A549 (cell line): ENCODE data around the gene DQX1. TPM values are rescaled to one million over a fixed set of nuclear protein-coding genes. Genes with fewer than 3 reads are reported as not detected.

Experiments used
- ATAC-seq, 2 experiments: fragments of 200-7000 bp in 1 of 2; fragments of >200 bp in 1 of 2; cut with Nextera tagmentation in 1 of 2; cut with Tn5 transposase in 1 of 2; 3 replicates each; pipeline versions ENCODE4 v1.8.0 to v1.9.1; 2018 to 2020; ENCODE audit warnings: mild to moderate bottlenecking in 1 of 2, moderate library complexity in 1 of 2
- CTCF ChIA-PET: fragments of 300-600 bp; sonication (Branson Sonifier 250); formaldehyde crosslinking; extraction: SDS; loops from one replicate; lab custom pipeline; 2021; ENCODE audit warnings: antibody characterized with exemption, inconsistent platforms; lab: Yijun Ruan, JAX
- POLR2A ChIA-PET: fragments of 350-600 bp; formaldehyde crosslinking; extraction: SDS; loops from one replicate; lab custom pipeline; 2021; ENCODE audit warnings: antibody characterized with exemption, inconsistent platforms; lab: Yijun Ruan, JAX
- DNase-seq, 2 experiments: peaks; one replicate each; pipeline versions ENCODE4 v3.0.0 to v3.0.0-alpha.2; 2011 to 2016; ENCODE audit warnings: low read depth in 1 of 2, low spot score in 1 of 2
- FAIRE-seq: peaks from 2 replicates; lab custom pipeline; 2011; peaks lifted over from hg19 to GRCh38; lab: Jason Lieb, UNC
- H3K27ac ChIP-seq, 2 experiments: fragments of >200 bp; sonication (Bioruptor Twin); formaldehyde crosslinking; 3 replicates each; pipeline ENCODE4 v1.5.1; 2016 to 2017
- H3K4me1 ChIP-seq: fragments of >200 bp; sonication (Bioruptor Twin); formaldehyde crosslinking; 3 replicates; pipeline ENCODE4 v1.6.1; 2016
- H3K4me2 ChIP-seq: fragments of >200 bp; sonication (Bioruptor Twin); formaldehyde crosslinking; 3 replicates; pipeline ENCODE4 v1.6.1; 2016
- H3K4me3 ChIP-seq: fragments of >200 bp; sonication (Bioruptor Twin); formaldehyde crosslinking; 3 replicates; pipeline ENCODE4 v1.5.1; 2016
- H3K9me3 ChIP-seq: fragments of >200 bp; sonication (Bioruptor Twin); formaldehyde crosslinking; 3 replicates; pipeline ENCODE4 v1.6.1; 2016
- ATOH8 ChIP-seq: fragments of 250-450 bp; sonication (Bioruptor Pico); IDR thresholded peaks from 2 replicates; pipeline ENCODE4 v1.5.0; 2020; ENCODE audit warnings: low read depth, mild to moderate bottlenecking, moderate library complexity
- BCL3 ChIP-seq: fragments of >200 bp; sonication (Bioruptor Twin); formaldehyde crosslinking; IDR thresholded peaks from 3 replicates; pipeline ENCODE4 v1.6.1; 2016
- CBX2 ChIP-seq: fragments of 200-600 bp; sonication (generic); IDR thresholded peaks from 2 replicates; pipeline ENCODE4 v1.6.1; 2016; ENCODE audit warnings: low read depth, mild to moderate bottlenecking, borderline replicate concordance
- CEBPB ChIP-seq, 2 experiments: fragments of >200 bp in 1 of 2; sonication (Bioruptor Twin) in 1 of 2; formaldehyde crosslinking in 1 of 2; IDR thresholded peaks; 2 replicates each; pipeline ENCODE4 v1.6.1; 2012 to 2016
- EHF ChIP-seq: fragments of 250-450 bp; sonication (Bioruptor Pico); IDR thresholded peaks from 2 replicates; pipeline ENCODE4 v1.5.0; 2020; ENCODE audit warnings: mild to moderate bottlenecking
- EP300 ChIP-seq, 2 experiments: fragments of >200 bp; sonication (Bioruptor Twin); formaldehyde crosslinking; IDR thresholded peaks; 2 replicates in 1 of 2; 3 replicates in 1 of 2; pipeline ENCODE4 v1.6.1; 2016 to 2017
- FOSB ChIP-seq: fragments of 250-450 bp; sonication (Bioruptor Pico); IDR thresholded peaks from 2 replicates; pipeline ENCODE4 v1.5.0; 2020; ENCODE audit warnings: mild to moderate bottlenecking, moderate library complexity
- HMGXB4 ChIP-seq: fragments of 250-450 bp; sonication (Bioruptor Pico); IDR thresholded peaks from 2 replicates; pipeline ENCODE4 v1.5.0; 2021; ENCODE audit warnings: mild to moderate bottlenecking, moderate library complexity, borderline replicate concordance
- HOXA7 ChIP-seq: fragments of 250-450 bp; sonication (Bioruptor Pico); IDR thresholded peaks from 2 replicates; pipeline ENCODE4 v1.5.0; 2020; ENCODE audit warnings: mild to moderate bottlenecking, moderate library complexity
- JUNB ChIP-seq: fragments of >200 bp; sonication (Bioruptor Twin); formaldehyde crosslinking; IDR thresholded peaks from 2 replicates; pipeline ENCODE4 v1.6.1; 2016
- MAZ ChIP-seq: fragments of 150-350 bp; IDR thresholded peaks from 2 replicates; pipeline ENCODE4 v1.6.1; 2014; ENCODE audit warnings: antibody characterized with exemption, low read depth, low read length, borderline replicate concordance
- NFE2L2 ChIP-seq: fragments of 150-350 bp; conservative IDR thresholded peaks from 2 replicates; pipeline ENCODE4 v1.6.1; 2014; ENCODE audit warnings: low read length
- NR3C1 ChIP-seq: fragments of >200 bp; sonication (Bioruptor Twin); formaldehyde crosslinking; IDR thresholded peaks from 3 replicates; pipeline ENCODE4 v1.6.1; 2017
- PHF8 ChIP-seq: fragments of 200-600 bp; sonication (generic); IDR thresholded peaks from 2 replicates; pipeline ENCODE4 v1.6.1; 2016; ENCODE audit warnings: low read depth, mild to moderate bottlenecking, antibody characterized with exemption, moderate library complexity, borderline replicate concordance
- RARB ChIP-seq: fragments of 250-450 bp; sonication (Bioruptor Pico); IDR thresholded peaks from 2 replicates; pipeline ENCODE4 v1.8.0; 2021; ENCODE audit warnings: mild to moderate bottlenecking, moderate library complexity
- RCOR1 ChIP-seq: fragments of 150-350 bp; IDR thresholded peaks from 2 replicates; pipeline ENCODE4 v1.6.1; 2014; ENCODE audit warnings: antibody characterized with exemption, low read length, low read depth
- TP53 ChIP-seq: fragments of 250-450 bp; sonication (Bioruptor Pico); IDR thresholded peaks from 2 replicates; pipeline ENCODE4 v1.5.0; 2021; ENCODE audit warnings: mild to moderate bottlenecking, moderate library complexity
- USF2 ChIP-seq: fragments of 450-650 bp; IDR thresholded peaks from 2 replicates; pipeline ENCODE4 v1.6.1; 2014; ENCODE audit warnings: antibody characterized with exemption
- ZC3H11A ChIP-seq: fragments of 450-650 bp; IDR thresholded peaks from 2 replicates; pipeline ENCODE4 v1.6.1; 2014; ENCODE audit warnings: antibody characterized with exemption, mild to moderate bottlenecking
- ZFP36 ChIP-seq: fragments of 450-650 bp; IDR thresholded peaks from 2 replicates; pipeline ENCODE4 v1.6.1; 2014; ENCODE audit warnings: borderline replicate concordance; ENCODE audit not compliant: partially characterized antibody
- WGBS: methylation state at CpG from one replicate; pipeline ENCODE4 v1.1.6; 2017; ENCODE audit errors: missing lambda C conversion rate; 5-methylcytosine and 5-hydroxymethylcytosine counted together
- polyA plus RNA-seq, 4 experiments: library from polyadenylated mRNA; depleted of rRNA in 3 of 4; stranded (reverse); fragments of >200 nt; fragmentation: RNase III in 1 of 4; extraction: RNeasy Plus Mini Kit Qiagen cat#74134 plus additional on column Dnase treatment in 1 of 4; gene quantifications; 2 replicates in 3 of 4; 3 replicates in 1 of 4; pipeline ENCODE4 v1.2.3, GENCODE V29; 2011 to 2017

Gene DQX1
- polyA plus RNA-seq, 2 of the 4 experiments (the other 2 are of a cell fraction): 0.15 to 0.39 TPM

DNA sequence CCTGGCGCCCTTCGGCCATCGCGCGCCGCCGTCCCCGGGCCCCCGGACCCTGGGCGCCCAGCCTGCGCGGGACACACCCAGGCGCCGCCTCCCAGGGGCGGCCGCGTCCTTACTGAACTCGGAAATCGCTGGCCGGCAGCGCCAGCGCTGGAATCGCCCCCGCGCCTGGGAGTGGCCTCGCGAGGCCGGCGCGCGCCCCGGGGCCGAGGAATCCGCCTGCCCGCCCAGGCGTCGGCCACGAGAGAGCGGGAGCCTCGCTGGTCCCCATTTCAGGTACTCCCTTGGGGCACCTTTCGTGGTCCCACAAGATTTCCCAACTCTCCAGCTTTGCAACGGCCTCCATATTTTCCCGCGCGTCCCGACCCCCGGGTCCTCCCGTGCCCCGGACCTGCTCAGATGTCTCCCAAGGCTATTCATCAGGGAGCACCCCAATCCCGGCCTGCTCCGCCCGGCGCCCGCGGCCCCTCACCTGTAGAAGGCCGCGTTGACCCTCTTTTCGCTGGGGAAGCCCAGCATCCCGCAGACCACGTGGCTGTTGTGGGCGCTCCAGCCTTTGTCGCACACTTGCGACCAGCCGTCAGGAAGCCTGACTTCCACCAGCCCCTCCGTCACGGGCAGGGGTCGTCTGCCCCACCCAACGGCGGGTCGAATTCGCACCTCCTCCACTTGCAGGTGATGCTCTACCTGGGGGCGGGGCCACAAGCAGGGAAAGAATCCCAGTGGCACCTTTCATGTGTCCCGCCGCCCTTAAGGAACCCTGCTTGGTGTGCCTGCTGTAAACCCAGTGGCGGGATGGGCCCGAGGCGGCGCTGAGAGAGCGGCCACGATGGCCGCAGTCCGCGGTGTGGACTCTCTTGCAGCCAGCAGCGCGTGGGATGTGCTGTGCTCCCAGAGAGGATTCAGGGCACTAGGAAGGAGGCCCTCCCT, 23.1 kb upstream of the DQX1 start (continued):
- peak; percentile 46; the same call in 1 of the 2 replicates for TF ChIP-seq USF2

- peak overlapping the region; percentile 99 for H3K4me2 ChIP-seq
- ChIA-PET CTCF (interaction anchor here (1.0 kb wide), 1 partner anchor 17 kb away, joined by 3 read pairs; no protein-coding TSS in a partner anchor), POLR2A (no interaction called here)
- TF ChIP-seq BCL3 (no peak), TP53 (CRISPR knock-in tag) (no peak), HMGXB4 (CRISPR knock-in tag) (no peak), RCOR1 (no peak), EHF (no peak), HOXA7 (CRISPR knock-in tag) (no peak), ZFP36 (no peak), CEBPB (IDR thresholded peaks at IDR 0.05) (no peak), RARB (CRISPR knock-in tag) (no peak), JUNB (no peak), ATOH8 (CRISPR knock-in tag) (no peak), EP300 (IDR thresholded peaks at IDR 0.05) (no peak), CBX2 (no peak), NR3C1 (no peak), NFE2L2 (no peak), FOSB (CRISPR knock-in tag) (no peak), PHF8 (no peak), ZC3H11A (no peak), MAZ (no peak), USF2 (no peak)
- ATAC-seq (no peak; a peak in 1 of 6 replicates), DNase-seq (no peak), FAIRE-seq (no peak)
- WGBS: 61% methylated on average over 15 of the region's 26 CpGs
- peak overlapping the region; percentile 89 to 92 for H3K27ac ChIP-seq
- H3K4me3 ChIP-seq: peak overlapping the region; percentile 78
- no peaks in the 10 kb centered on the region for H3K9me3 ChIP-seq
- peaks cover 15% of the 10 kb centered on the region for H3K4me1 ChIP-seq
Measured at GRCh38 chr2:74548285-74548899, 22.4 kb upstream of the DQX1 start.
